ENCODE measurements around the gene TIMP2.
A peak's percentile ranks its signal among the peaks of the same experiment; 100 is the strongest.
"Not testable (repeated sequence)": the region's sequence is repeated elsewhere in the genome, so short reads cannot be mapped to it uniquely, and the experiment has no call there.

Gene TIMP2

GRCh38 chr17:78924481-78925151, 571 bp downstream of the TIMP2 start:
- ATAC-seq (peak; percentile 38), DNase-seq (no peak)
- Mint-ChIP-seq H3K27ac (no peak overlapping the region), H3K9me3 (no peaks in the 10 kb centered on the region), H3K4me3 (peak overlapping the region; percentile 72 to 81), H3K27me3 (peaks cover 8% of the 10 kb centered on the region), H3K4me1 (peaks cover 21% of the 10 kb centered on the region)

GRCh38 chr17:78923660-78924453, 1.3 kb downstream of the TIMP2 start:
- Mint-ChIP-seq H3K4me3 (peak overlapping the region; percentile 72 to 81), H3K27me3 (peaks cover 8% of the 10 kb centered on the region), H3K4me1 (peaks cover 21% of the 10 kb centered on the region), H3K27ac (peak overlapping the region; percentile 2 to 49), H3K9me3 (no peaks in the 10 kb centered on the region)
- peak; percentile 36 to 67 for DNase-seq
- ATAC-seq, result peak; percentile 80

- ATAC-seq, result no peak
- H3K27ac Mint-ChIP-seq, result peak overlapping the region in 1 of 2 donors; percentile 92
- peak overlapping the region; percentile 72 to 81 for H3K4me3 Mint-ChIP-seq
- no peaks in the 10 kb centered on the region for H3K9me3 Mint-ChIP-seq
- DNase-seq, result no peak
- peaks cover 28% of the 10 kb centered on the region for H3K4me1 Mint-ChIP-seq
- peaks cover 8% of the 10 kb centered on the region for H3K27me3 Mint-ChIP-seq
Observed at GRCh38 chr17:78922816-78923498, 2.2 kb downstream of the TIMP2 start.

GRCh38 chr17:78921437-78921971, 3.7 kb downstream of the TIMP2 start:
- H3K4me3 Mint-ChIP-seq, result no peak overlapping the region
- DNase-seq, result no peak
- no peak for ATAC-seq
- H3K27me3 Mint-ChIP-seq, result peaks cover 8% of the 10 kb centered on the region
- no peaks in the 10 kb centered on the region for H3K9me3 Mint-ChIP-seq
- peaks cover 38% of the 10 kb centered on the region for H3K4me1 Mint-ChIP-seq
- no peak overlapping the region for H3K27ac Mint-ChIP-seq

- no peak for DNase-seq
- no peaks in the 10 kb centered on the region for H3K27me3 Mint-ChIP-seq
- no peak for ATAC-seq
- no peak overlapping the region for H3K27ac Mint-ChIP-seq
- peaks cover 48% of the 10 kb centered on the region for H3K4me1 Mint-ChIP-seq
- no peak overlapping the region for H3K4me3 Mint-ChIP-seq
- H3K9me3 Mint-ChIP-seq, result no peaks in the 10 kb centered on the region
Observed at GRCh38 chr17:78920528-78920927, 4.7 kb downstream of the TIMP2 start.

GRCh38 chr17:78919861-78920450, 5.2 kb downstream of the TIMP2 start:
- ATAC-seq (no peak), DNase-seq (no peak)
- Mint-ChIP-seq H3K9me3 (no peaks in the 10 kb centered on the region), H3K27me3 (no peaks in the 10 kb centered on the region), H3K4me3 (no peak overlapping the region), H3K27ac (peak overlapping the region in 1 of 2 donors; percentile 61), H3K4me1 (peaks cover 50% of the 10 kb centered on the region)

GRCh38 chr17:78918979-78919378, 6.2 kb downstream of the TIMP2 start:
- no peak overlapping the region for H3K27ac Mint-ChIP-seq
- ATAC-seq, result no peak
- H3K4me1 Mint-ChIP-seq, result peaks cover 47% of the 10 kb centered on the region
- no peak overlapping the region for H3K4me3 Mint-ChIP-seq
- no peaks in the 10 kb centered on the region for H3K9me3 Mint-ChIP-seq
- no peak for DNase-seq
- H3K27me3 Mint-ChIP-seq, result no peaks in the 10 kb centered on the region

GRCh38 chr17:78917451-78918275, 7.5 kb downstream of the TIMP2 start:
- Mint-ChIP-seq H3K9me3 (no peaks in the 10 kb centered on the region), H3K27me3 (no peaks in the 10 kb centered on the region), H3K4me3 (peak overlapping the region in 1 of 2 donors; percentile 45), H3K4me1 (peaks cover 33% of the 10 kb centered on the region), H3K27ac (no peak overlapping the region)
- ATAC-seq (no peak), DNase-seq (no peak)

- Mint-ChIP-seq H3K27ac (peak overlapping the region; percentile 80 to 85), H3K9me3 (no peaks in the 10 kb centered on the region), H3K4me1 (peaks cover 29% of the 10 kb centered on the region), H3K4me3 (peak overlapping the region; percentile 10 to 74), H3K27me3 (no peaks in the 10 kb centered on the region)
- DNase-seq (no peak), ATAC-seq (no peak)
Observed at GRCh38 chr17:78915872-78916632, 9.1 kb downstream of the TIMP2 start.

- Mint-ChIP-seq H3K4me3 (no peak overlapping the region), H3K9me3 (no peaks in the 10 kb centered on the region), H3K27me3 (no peaks in the 10 kb centered on the region), H3K4me1 (peaks cover 23% of the 10 kb centered on the region), H3K27ac (no peak overlapping the region)
- DNase-seq (no peak), ATAC-seq (no peak)
Observed at GRCh38 chr17:78913115-78913514, 12.1 kb downstream of the TIMP2 start.

GRCh38 chr17:78912082-78912481, 13.1 kb downstream of the TIMP2 start:
- Mint-ChIP-seq H3K4me3 (no peak overlapping the region), H3K27ac (no peak overlapping the region)
- DNase-seq, result no peak

GRCh38 chr17:78911543-78911942, 13.6 kb downstream of the TIMP2 start:
- not testable (repeated sequence) for ATAC-seq, H3K4me3 Mint-ChIP-seq, DNase-seq, H3K9me3 Mint-ChIP-seq, H3K27ac Mint-ChIP-seq, H3K27me3 Mint-ChIP-seq
- peaks cover 12% of the 10 kb centered on the region for H3K4me1 Mint-ChIP-seq

More at GRCh38 chr17:78912082-78912481, 13.1 kb downstream of the TIMP2 start:
- peaks cover 15% of the 10 kb centered on the region for H3K4me1 Mint-ChIP-seq
- H3K9me3 Mint-ChIP-seq, result no peaks in the 10 kb centered on the region
- ATAC-seq, result no peak
- H3K27me3 Mint-ChIP-seq, result no peaks in the 10 kb centered on the region

GRCh38 chr17:78910497-78911284, 14.5 kb downstream of the TIMP2 start:
- Mint-ChIP-seq H3K27ac (no peak overlapping the region), H3K4me3 (no peak overlapping the region), H3K9me3 (no peaks in the 10 kb centered on the region), H3K27me3 (no peaks in the 10 kb centered on the region), H3K4me1 (peaks cover 3% of the 10 kb centered on the region)
- ATAC-seq, result no peak
- no peak for DNase-seq

All from stimulated activated naive CD8-positive, alpha-beta T cell treated with anti-CD3 and anti-CD28 coated beads, Interleukin-15, amount 100 ng/mL, for 72 hours (primary cell).